Upper lobe of right lung (tissue), 1 donor: ENCODE measurements around the gene GIN1. TPM values are rescaled to one million over a fixed set of nuclear protein-coding genes. Genes with fewer than 3 reads are reported as not detected.
"Not testable (repeated sequence)": the region's sequence is repeated elsewhere in the genome, so short reads cannot be mapped to it uniquely, and the experiment has no call there.

Experiments used
- ATAC-seq: fragments of 200-7000 bp; cut with Tn5 transposase; one replicate; pipeline ENCODE4 v1.9.1; 2020; ENCODE audit warnings: mild to moderate bottlenecking, moderate library complexity
- DNase-seq: peaks from one replicate; pipeline ENCODE4 v3.0.0-alpha.2; 2020
- H3K27ac ChIP-seq: fragments of 200-600 bp; one replicate; pipeline ENCODE4 v1.8.0; 2022
- H3K27me3 ChIP-seq: fragments of 200-600 bp; one replicate; pipeline ENCODE4 v1.8.0; 2022; ENCODE audit warnings: mild to moderate bottlenecking
- H3K36me3 ChIP-seq: fragments of 200-600 bp; one replicate; pipeline ENCODE4 v1.8.0; 2022
- H3K4me1 ChIP-seq: fragments of 200-600 bp; one replicate; pipeline ENCODE4 v1.8.0; 2022
- H3K4me3 ChIP-seq: fragments of 200-600 bp; one replicate; pipeline ENCODE4 v1.8.0; 2022; ENCODE audit warnings: mild to moderate bottlenecking
- H3K9me3 ChIP-seq: fragments of 200-600 bp; one replicate; pipeline ENCODE4 v1.8.0; 2022
- intact Hi-C: fragments of 100-400 bp; cut with DNase I; formaldehyde crosslinking; loops from one replicate; pipeline ENCODE4 v1.11.0; 2022
- long read RNA-seq: library from polyadenylated mRNA; unstranded; transcript quantifications from one replicate; pipeline ENCODE4 v2.0.0, GENCODE V29; 2021
- total RNA-seq: library from RNA; stranded (reverse); fragmentation: NEBNext Ultra II Directional; extraction: Animal tissue kit (Norgen Biotek cat#: 25700); gene quantifications from one replicate; pipeline ENCODE4 v1.2.1, GENCODE V29; 2021
- TF ChIP-seq, protein P1 (sequence below): fragments of 200-600 bp; IDR thresholded peaks from one replicate; pipeline ENCODE4 v1.8.0; 2022; ENCODE audit warnings: antibody characterized with exemption
- donor health status: DM: no; HTN: yes; CAD: no; lungs with severe emphysema.

GIN1 gene, protein sequence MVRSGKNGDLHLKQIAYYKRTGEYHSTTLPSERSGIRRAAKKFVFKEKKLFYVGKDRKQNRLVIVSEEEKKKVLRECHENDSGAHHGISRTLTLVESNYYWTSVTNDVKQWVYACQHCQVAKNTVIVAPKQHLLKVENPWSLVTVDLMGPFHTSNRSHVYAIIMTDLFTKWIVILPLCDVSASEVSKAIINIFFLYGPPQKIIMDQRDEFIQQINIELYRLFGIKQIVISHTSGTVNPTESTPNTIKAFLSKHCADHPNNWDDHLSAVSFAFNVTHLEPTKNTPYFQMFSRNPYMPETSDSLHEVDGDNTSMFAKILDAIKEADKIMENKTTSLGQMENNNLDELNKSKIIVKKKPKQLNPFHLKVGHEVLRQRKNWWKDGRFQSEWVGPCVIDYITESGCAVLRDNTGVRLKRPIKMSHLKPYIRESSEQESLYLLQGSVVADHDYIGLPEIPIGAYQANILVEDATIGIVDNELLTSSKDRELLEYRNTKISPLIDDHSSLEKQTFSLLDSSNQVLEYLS
- total RNA-seq: 6.7 TPM
- long read RNA-seq, transcript GIN1-201 (8 exons, 3,229 nt): major isoform, 8 of 14 reads
- long read RNA-seq, partial matches to known transcripts: 1 of 14 reads
- long read RNA-seq, other reads (novel, unspliced or antisense): 4 of 14 reads

DNA sequence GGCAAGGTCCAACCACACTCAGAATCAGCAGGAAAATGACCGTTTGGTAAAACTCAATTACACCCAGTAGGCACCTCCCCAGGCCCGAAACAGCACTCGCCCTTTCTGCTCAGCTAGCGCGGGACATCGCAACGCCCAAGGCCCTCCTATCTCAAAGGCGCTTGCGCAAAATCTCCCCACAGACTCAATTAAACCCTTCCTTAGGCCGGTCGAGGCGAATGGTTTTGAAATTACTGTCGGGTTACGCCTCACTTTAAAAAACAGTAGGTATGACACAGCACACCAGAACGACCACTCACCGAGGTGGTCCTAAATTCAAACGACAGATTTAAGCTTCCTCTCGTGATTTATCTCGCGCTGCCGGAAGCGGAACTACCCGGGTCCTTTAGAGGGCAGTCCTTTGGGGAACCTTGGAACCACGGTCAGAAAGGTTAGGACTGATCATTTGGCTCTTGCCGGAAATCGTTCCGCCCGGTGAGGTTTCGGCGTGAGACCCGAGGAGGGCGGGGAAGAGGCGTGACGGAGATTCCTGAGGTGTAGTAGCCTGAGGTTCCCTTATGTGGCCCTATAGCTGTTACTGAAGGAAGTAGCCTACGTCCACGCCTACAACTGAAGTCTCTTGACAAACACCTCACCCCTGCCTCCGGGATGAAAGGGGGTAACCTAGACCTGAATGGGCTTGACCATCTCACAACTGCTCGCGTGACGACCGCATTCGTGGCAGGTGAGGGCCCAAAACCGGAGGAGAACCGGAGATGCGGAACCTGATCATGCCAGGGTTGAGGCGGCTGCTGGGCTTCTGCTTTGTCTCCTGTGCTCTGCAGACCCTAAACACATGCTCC lies at the start of gene GIN1, which contains the start of gene PPIP5K2:
Gene GIN1, minus strand, starts transcription at position 374 of the 842 bp plus-strand sequence. CDS start 11,431 bp downstream, outside the sequence.
Gene PPIP5K2, plus strand, starts transcription at position 537 of the 842 bp plus-strand sequence. CDS start 9,289 bp downstream, outside the sequence.
- Histone ChIP-seq H3K4me3 (peak within 1 kb of the TSS; percentile 84), H3K4me1 (peaks cover 18% of the 10 kb centered on the region), H3K36me3 (no peaks in the 10 kb centered on the region), H3K9me3 (no peaks in the 10 kb centered on the region), H3K27me3 (no peaks in the 10 kb centered on the region), H3K27ac (peak within 1 kb of the TSS; percentile 96)
- ATAC-seq (peak; percentile 99), DNase-seq (peak; percentile 97)
- TF ChIP-seq, protein P1, sequence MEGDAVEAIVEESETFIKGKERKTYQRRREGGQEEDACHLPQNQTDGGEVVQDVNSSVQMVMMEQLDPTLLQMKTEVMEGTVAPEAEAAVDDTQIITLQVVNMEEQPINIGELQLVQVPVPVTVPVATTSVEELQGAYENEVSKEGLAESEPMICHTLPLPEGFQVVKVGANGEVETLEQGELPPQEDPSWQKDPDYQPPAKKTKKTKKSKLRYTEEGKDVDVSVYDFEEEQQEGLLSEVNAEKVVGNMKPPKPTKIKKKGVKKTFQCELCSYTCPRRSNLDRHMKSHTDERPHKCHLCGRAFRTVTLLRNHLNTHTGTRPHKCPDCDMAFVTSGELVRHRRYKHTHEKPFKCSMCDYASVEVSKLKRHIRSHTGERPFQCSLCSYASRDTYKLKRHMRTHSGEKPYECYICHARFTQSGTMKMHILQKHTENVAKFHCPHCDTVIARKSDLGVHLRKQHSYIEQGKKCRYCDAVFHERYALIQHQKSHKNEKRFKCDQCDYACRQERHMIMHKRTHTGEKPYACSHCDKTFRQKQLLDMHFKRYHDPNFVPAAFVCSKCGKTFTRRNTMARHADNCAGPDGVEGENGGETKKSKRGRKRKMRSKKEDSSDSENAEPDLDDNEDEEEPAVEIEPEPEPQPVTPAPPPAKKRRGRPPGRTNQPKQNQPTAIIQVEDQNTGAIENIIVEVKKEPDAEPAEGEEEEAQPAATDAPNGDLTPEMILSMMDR: no peak
- intact Hi-C loops: no loop called here

DNA sequence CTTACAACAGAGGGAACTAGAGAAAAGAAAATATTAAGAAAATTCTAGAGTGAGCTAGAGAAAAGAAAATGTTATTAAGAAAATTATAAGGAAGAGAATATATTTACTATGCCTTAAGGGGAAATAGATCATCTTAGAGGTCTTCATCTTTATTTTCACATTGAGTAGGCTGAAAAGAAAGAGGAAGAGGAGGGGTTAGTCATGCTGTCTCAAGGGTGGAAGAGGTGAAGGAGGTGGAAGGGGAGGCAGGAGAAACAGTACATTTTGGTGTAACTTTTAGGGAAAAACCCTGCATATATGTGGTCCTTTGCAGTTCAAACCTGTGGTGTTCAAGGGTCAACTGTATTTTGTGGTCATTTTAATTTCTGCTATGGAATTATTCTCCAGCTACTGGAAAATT lies 46.8 kb upstream of the GIN1 start:
- Histone ChIP-seq H3K9me3 (no peaks in the 10 kb centered on the region), H3K4me3 (no peak overlapping the region), H3K36me3 (peaks cover 39% of the 10 kb centered on the region), H3K27ac (no peak overlapping the region), H3K4me1 (no peaks in the 10 kb centered on the region), H3K27me3 (no peaks in the 10 kb centered on the region)
- TF ChIP-seq, protein P1: no peak
- ATAC-seq: peak; percentile 61
- intact Hi-C loops: no loop called here
- no peak for DNase-seq

DNA sequence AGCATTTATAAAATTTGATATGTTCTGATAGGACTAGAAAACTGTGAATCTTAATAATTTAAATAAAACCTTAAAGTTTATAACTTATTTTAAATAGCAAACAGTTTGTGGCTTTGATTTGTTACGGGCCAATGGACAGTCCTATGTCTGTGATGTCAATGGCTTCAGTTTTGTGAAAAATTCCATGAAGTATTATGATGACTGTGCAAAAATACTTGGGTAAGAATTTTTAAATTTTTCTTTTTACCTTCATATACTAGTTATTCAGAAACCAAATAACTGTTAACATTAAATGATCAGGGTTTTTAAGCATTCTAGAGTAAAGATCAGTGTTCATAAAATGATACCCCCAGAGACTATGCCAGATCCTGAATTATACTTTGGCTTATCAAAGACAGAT lies 31.2 kb upstream of the GIN1 start:
- Histone ChIP-seq H3K4me1 (no peaks in the 10 kb centered on the region), H3K27ac (no peak overlapping the region), H3K36me3 (peaks cover 58% of the 10 kb centered on the region), H3K27me3 (no peaks in the 10 kb centered on the region), H3K9me3 (no peaks in the 10 kb centered on the region), H3K4me3 (no peak overlapping the region)
- DNase-seq (no peak), ATAC-seq (no peak)
- intact Hi-C loops: no loop called here
- TF ChIP-seq, protein P1: no peak

DNA sequence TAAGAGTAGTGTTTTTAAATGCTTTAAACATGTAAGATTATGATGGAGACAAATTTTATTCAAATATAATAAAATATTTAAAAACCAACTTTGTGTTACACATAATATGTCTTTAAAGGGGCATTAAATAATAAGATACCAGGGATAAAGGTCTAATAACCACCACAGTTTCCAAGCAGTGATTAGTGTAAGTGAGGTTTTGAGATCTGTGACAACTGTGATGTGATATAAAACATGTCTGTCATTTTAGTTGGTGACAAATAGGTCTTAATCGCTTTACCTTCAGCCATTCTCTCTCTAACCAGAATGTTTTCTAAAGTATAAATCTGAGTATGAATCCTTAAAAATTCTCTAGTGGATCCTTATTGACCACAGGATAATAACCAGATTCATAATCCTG lies 28.3 kb upstream of the GIN1 start:
- Histone ChIP-seq H3K4me1 (no peaks in the 10 kb centered on the region), H3K27ac (no peak overlapping the region), H3K4me3 (no peak overlapping the region), H3K9me3 (no peaks in the 10 kb centered on the region), H3K36me3 (peaks cover 30% of the 10 kb centered on the region), H3K27me3 (no peaks in the 10 kb centered on the region)
- TF ChIP-seq, protein P1: no peak
- DNase-seq: no peak
- no peak for ATAC-seq
- intact Hi-C loops: no loop called here

DNA sequence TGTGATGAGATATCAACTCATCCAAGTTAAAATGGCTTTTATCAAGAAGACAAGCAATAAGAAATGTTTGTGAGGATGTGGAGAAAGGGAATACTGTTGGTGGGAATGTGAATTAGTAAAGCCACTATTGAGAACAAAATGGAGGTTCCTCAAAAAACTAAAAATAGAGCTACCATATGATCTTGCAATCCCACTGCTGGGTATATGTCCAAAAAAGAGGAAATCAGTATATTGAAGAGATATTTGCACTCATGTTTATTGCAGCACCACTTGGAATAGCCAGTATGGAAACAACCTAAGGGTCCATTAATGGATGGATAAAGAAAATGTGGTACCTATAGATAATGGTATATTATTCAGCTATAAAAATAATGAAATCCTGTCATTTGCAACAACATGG lies 25.3 kb upstream of the GIN1 start:
- Histone ChIP-seq H3K27ac (no peak overlapping the region), H3K36me3 (peaks cover 17% of the 10 kb centered on the region), H3K4me1 (no peaks in the 10 kb centered on the region), H3K27me3 (no peaks in the 10 kb centered on the region), H3K4me3 (no peak overlapping the region), H3K9me3 (no peaks in the 10 kb centered on the region)
- ATAC-seq (no peak), DNase-seq (no peak)
- intact Hi-C loops: no loop called here
- TF ChIP-seq, protein P1: no peak

DNA sequence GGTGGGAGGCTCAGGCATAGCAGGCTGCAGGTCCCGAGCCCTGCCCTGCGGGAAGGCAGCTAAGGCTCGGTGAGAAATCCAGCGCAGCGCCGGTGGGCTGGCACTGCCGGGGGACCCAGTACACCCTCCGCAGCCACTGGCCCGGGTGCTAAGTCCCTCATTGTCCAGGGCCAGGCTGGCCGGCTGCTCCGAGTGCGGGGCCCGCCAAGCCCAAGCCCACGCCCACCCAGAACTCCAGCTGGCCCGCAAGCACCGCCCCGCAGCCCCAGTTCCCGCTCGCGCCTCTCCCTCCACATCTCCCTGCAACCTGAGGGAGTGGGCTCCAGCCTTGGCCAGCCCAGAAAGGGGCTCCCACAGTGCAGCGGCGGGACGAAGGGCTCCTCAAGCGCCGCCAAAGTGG lies 22.2 kb upstream of the GIN1 start:
- intact Hi-C loops: not testable (repeated sequence)

More for the DNA sequence above, 22.2 kb upstream of the GIN1 start:
- not testable (repeated sequence) for H3K27me3 ChIP-seq, H3K4me1 ChIP-seq, ATAC-seq, H3K4me3 ChIP-seq, H3K27ac ChIP-seq, H3K9me3 ChIP-seq, DNase-seq
- H3K36me3 ChIP-seq: peaks cover 19% of the 10 kb centered on the region
